ENCODE results near the gene PHF13. TPM values are rescaled to one million over a fixed set of nuclear protein-coding genes. Genes with fewer than 3 reads are reported as not detected.
A peak's percentile ranks its signal among the peaks of the same experiment; 100 is the strongest.

PHF13 gene
- total RNA-seq, 1 donor from 2014 or later, result 19.5 TPM

GRCh38 chr1:6602669-6603237 lies 10.8 kb upstream of the PHF13 start, which contains the start of gene KLHL21:
TSS of gene KLHL21 (minus strand) at chr1:6602869. CDS start at chr1:6602817, 52 bp downstream.
- DNase-seq, result peak; percentile 88

- peak; percentile 85 for DNase-seq
Observed at GRCh38 chr1:6603238-6603914, 10.2 kb upstream of the PHF13 start.

DNA sequence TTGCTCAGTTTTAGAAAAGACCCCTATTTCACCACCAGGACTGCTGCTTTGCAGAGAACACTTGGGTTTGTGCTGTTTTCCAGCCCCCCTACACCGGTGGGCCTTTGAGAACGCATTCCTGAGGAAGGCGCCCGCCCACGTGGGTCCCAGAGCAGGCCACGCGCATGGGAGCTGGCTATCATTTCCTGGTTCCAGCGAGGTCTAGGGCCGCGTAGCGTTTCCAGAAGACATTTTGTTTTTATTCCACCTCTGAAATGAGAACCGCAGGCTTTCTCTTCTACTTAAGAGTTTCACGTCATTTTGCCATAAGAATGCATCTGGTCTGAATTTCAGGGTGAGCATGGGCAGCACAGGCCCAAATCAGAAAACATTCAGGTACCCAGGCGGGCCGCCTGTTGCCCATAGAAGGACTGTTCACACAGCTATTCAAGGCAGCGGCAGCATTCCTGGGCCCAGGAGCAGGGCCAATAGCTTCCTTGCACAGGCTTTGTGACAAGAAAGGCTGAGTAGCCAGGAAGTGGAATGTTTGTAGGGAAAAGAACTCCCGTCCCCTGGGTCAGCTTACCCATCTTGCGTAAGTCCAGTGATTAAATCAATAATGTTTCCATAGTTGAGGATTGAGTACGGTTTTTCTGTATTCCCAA lies 9.5 kb upstream of the PHF13 start:
- DNase-seq, result peak; percentile 81

DNA sequence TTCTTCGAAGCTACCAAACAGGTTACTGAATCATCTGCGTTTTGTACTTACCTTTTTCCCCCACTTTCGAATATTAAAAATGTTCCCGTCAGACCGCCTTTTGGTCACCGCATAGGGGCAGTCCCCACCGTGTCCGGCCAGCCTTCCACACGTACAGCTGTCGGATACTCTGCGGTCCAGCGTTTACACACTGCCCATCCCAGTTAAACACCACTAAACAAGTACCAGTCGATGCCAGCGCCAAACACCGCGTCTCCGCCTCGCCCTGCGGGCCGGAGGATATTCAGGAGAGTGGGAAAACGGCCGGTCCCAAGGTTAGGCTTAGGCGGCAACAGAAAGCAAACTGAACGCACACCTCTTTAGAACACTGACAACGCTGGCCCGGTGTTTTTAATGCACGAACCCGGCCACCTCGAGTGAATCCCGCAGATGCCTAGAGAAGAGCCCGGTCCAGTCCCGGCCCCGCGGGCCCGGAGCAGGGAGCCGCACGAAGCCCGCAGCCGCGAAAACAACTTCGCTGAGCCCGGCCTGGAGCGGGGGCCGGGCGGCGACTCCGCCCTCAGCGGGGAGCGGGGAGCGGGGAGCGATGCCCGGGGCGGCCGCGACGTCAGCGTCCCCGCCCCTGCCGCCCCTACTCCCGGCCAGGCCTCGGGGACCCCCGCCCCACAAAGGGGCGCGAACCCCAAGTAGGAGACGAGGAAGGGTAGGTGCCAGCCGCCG lies 730 bp upstream of the PHF13 start:
- DNase-seq, result peak; percentile 36

DNA sequence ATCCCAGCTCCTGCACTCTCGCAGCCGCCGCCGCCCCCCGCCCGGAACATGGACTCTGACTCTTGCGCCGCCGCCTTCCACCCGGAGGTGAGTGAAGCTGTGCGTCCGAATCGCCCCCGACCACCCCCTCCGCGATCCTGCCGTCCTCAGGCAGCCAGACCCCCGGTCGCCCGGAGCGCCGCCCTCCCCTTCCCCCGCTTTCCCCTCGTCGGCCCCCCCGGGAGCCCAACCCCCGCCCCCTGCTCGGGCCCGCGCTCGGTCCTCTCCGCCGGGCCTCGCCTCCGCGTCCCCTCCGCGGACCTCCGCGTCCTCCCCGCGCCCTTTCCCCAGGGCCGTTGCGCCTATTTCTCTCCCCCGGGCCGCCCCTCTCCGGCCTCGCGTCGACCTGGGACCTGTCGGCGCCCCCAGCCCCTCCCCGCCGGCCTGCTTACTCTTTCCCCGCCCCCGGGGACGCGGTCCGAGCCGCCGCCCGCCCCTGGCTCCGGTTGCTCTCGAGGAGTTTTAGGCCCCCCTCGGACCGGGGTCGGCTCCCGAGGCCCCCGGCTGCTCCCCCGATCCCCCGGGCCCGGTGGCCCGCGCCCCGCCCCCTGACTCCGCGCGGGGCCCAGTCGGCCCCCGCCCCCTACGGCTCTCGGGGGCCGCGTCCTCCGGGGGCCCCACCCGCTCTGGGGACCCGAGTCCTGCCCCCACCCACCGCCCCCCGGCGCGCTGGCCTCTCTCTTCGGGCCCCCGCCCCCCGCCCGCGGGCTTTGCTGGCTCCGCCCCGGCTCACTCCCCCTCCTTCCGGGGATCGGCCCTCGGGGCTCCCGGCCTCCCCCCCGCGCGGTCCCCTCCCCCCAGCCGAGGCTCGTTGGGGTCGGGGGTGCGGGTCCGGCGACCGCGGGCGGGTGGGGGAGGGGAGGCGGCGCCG lies 743 bp downstream of the PHF13 start:
- no peak for DNase-seq

GRCh38 chr1:6614929-6615785 lies 1.6 kb downstream of the PHF13 start:
- no peak for DNase-seq

DNA sequence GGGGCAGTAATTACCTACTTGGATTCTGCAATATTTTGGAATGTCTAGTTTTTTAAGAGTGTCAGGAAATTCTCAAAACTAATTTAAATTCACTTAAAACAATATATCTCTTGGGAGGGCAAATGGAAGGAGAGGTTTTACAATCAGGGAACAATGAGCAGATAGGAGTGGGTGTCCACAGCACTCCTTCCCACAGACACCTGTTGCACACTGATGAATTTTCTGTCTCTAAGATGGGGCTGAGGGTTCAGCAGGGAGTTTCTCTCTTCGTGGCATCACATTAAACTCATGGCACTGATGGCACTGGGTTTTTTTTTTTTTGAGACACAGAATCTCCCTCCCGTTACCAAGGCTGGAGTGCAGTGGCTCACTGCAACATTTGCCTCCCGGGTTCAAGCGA lies 5.5 kb downstream of the PHF13 start:
- DNase-seq, result no peak

- no peak for DNase-seq
Observed at GRCh38 chr1:6621429-6622391, 8.2 kb downstream of the PHF13 start.

GRCh38 chr1:6622396-6623152 lies 9.0 kb downstream of the PHF13 start:
- no peak for DNase-seq

GRCh38 chr1:6623269-6623965 lies 9.9 kb downstream of the PHF13 start:
- DNase-seq, result no peak

- peak; percentile 66 for DNase-seq
Observed at GRCh38 chr1:6624710-6625583, 11.4 kb downstream of the PHF13 start, which contains the start of gene THAP3. TSS of gene THAP3 (plus strand) at chr1:6624868. CDS start at chr1:6625219, 351 bp downstream.

GRCh38 chr1:6625584-6626149 lies 12.1 kb downstream of the PHF13 start:
- DNase-seq, result peak; percentile 28

GRCh38 chr1:6627031-6627430 lies 13.5 kb downstream of the PHF13 start:
- DNase-seq, result no peak

GRCh38 chr1:6627841-6628545 lies 14.5 kb downstream of the PHF13 start:
- no peak for DNase-seq

DNA sequence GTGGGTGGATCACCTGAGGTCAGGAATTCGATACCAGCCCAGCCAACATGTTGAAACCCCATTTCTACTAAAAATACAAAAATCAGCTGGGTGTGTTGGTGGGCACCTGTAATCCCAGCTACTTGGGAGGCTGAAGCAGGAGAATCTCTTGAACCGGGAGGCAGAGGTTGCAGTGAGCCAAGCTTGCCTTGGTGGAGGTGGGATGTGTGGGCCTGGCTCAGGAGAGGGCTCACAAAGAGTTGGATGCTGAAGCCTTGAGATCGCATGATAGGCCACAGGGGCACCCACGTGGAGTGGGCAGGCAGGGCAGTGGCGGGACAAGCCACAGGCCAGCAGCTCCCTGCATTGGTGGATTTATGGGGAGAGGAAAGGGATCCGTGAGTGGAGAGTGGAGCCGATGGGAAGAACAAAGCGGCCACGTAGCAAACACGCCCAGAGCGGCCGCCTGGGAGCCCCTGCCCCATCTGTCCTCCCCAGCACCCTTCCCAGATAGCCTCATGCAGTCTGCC lies 15.5 kb downstream of the PHF13 start:
- DNase-seq, result no peak

- no peak for DNase-seq
Observed at GRCh38 chr1:6630027-6630426, 16.5 kb downstream of the PHF13 start.

All from skin of body (tissue), 2 donors.